DND-41 (cell line): Measurements from ENCODE around the gene SYNM.

ENCODE experiments used
- EZH2 ChIP-seq: IDR thresholded peaks from 3 replicates; pipeline ENCODE4 v1.6.1; 2012; ENCODE audit warnings: borderline replicate concordance, low read depth, mild to moderate bottlenecking, moderate library complexity, low read length, inconsistent platforms; ENCODE audit not compliant: severe bottlenecking
- TF ChIP-seq, protein P1 (sequence below): IDR thresholded peaks from 2 replicates; pipeline ENCODE4 v1.5.1; 2012; ENCODE audit warnings: borderline replicate concordance, low read length, moderate library complexity, mild to moderate bottlenecking; ENCODE audit not compliant: poor library complexity, severe bottlenecking; ENCODE audit errors: extremely low read depth

DNA sequence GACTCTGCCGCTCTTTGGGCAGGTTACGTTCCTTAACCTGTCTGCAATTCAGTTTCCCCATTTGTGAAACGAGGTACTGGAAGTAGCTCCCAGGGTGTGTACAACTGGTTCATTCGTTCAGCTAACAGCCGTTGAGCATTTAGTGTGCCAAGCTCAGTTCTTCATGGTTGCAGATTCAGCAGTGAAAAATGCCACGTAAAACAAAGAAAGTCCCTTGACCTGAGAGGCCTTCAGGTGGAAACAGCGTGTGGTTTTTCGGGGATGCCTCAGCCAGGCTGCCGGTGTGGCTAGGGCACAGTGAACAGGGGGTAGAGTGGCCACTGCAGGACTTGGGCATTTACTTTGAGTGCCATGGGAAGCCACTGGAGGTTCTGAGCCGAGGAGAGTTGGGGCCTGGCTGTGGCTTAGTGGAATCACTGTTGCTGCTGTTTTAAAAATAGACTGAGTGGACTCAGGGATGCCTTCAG, 4.7 kb downstream of the SYNM start:
- TF ChIP-seq, protein P1, sequence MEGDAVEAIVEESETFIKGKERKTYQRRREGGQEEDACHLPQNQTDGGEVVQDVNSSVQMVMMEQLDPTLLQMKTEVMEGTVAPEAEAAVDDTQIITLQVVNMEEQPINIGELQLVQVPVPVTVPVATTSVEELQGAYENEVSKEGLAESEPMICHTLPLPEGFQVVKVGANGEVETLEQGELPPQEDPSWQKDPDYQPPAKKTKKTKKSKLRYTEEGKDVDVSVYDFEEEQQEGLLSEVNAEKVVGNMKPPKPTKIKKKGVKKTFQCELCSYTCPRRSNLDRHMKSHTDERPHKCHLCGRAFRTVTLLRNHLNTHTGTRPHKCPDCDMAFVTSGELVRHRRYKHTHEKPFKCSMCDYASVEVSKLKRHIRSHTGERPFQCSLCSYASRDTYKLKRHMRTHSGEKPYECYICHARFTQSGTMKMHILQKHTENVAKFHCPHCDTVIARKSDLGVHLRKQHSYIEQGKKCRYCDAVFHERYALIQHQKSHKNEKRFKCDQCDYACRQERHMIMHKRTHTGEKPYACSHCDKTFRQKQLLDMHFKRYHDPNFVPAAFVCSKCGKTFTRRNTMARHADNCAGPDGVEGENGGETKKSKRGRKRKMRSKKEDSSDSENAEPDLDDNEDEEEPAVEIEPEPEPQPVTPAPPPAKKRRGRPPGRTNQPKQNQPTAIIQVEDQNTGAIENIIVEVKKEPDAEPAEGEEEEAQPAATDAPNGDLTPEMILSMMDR, result no peak
- TF ChIP-seq EZH2, result no peak
